ENCODE results near the gene NUDT12.

NUDT12 gene

GRCh38 chr5:103539376-103540330 is 22.9 kb downstream of the NUDT12 start:
- ATAC-seq: no peak

GRCh38 chr5:103532086-103532734 is 30.4 kb downstream of the NUDT12 start:
- no peak for ATAC-seq

DNA sequence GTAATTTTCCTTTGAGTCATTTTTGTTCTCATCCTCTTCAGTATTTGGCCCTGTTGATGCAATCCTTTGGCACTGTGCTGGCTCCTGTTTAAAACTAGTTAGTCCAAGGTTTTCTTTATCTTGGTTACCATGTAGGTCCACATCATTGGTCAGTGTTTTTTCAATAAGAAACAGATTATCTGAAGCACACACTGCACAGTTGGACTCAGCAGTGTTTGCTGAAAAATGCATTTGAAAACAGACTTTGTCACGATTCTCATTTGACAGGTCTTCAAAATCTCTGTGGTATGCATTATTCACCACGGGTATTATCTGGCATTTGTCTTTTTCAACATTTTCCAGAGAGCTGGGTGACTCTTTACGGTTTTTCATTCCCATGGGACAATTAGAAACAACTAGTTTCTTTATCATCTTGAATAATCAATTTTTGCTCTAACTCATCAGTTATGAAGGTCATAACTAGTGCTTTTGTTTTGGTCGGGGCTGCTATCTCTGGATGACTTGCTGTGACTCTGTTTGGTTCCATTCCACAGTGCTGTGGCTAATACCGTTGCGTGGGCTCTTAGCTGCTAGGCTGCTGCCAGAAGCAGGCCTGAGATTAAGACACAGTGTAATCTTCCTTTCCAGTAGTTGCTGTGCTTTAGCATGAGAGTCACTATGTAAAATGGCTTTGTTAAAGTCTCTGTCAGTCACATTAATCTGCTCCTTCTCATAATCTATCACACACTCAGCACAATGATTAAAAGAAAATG is 36.2 kb downstream of the NUDT12 start:
- no peak for ATAC-seq

DNA sequence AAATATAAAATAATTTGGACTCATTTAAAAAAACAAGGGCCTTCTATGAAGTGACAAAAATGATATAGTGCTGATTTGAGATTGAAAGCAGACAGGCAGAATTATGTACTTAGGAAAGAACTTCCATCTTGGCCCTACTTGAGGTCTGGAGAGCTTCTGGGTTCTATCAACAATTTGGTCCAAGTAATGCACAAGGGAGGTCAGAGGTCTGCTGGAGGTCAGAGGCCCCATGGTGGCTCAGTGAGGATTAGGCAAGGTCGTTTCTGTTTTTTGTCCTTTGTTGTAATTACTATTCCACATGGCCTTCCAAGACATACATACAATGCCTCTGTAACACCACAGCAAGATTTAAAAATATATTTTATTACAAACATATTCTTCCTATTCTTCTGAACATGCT is 37.2 kb downstream of the NUDT12 start:
- no peak for ATAC-seq

GRCh38 chr5:103523319-103523718 is 39.3 kb downstream of the NUDT12 start:
- ATAC-seq: no peak

DNA sequence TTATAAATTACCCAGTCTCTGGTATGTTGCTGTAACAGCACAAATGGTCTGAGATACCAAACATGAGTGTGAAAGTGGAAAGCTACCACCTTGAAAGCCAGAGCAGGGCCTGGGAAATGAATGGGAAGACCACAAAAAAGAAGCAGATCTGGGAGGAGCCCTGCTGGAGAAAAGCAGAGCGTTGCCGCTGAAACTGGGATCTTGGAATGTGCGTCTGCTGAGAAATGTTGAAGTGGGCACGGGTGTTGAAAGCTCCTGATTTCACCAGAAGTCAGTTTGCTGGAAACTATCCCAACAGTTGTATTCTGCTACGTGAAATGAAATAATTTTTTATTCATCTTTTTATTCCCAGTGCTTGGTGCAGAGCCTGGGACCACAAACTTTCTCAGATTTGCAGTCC is 40.0 kb downstream of the NUDT12 start:
- ATAC-seq: no peak

DNA sequence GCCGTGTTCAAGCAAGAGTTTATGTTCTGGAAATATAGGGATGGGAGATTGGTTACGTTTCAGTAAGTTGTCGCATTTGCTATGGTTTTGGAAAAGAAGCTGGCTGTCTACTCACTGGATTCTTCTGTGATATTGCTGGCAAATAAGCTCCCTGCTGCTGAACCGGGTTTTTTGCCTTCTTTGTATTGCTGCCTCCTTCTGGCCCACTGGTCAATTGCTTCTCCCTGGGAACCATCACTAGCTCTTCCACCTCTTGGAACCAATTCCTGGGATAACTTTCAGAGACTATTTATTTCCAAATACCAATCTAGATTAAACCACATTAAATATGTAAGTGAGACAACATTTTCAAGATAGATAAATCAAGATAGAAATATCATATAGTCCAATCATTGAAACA is 43.0 kb downstream of the NUDT12 start:
- ATAC-seq: no peak

- ATAC-seq: no peak
Measured at GRCh38 chr5:103514371-103514770, 48.2 kb downstream of the NUDT12 start.

DNA sequence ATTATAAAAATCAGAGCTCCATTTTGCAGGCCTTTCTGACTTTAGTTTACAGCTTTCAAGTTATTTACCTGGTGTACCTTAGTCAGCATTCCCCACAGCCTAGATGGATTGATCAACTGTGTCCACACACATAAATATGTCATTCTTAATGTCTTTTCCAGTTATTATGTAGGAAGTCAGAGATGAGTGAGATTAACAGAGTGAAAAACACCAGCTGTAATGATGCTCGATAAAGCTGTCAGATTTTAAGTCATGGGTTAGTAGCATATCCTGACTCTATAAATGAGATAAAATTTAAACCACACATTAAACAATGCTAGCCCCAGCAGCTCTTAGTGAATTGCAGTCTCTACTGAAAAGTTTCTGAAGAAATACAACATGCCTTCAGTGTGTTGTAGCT is 48.9 kb downstream of the NUDT12 start:
- ATAC-seq: no peak

GRCh38 chr5:103512500-103512899 is 50.1 kb downstream of the NUDT12 start:
- ATAC-seq: no peak

DNA sequence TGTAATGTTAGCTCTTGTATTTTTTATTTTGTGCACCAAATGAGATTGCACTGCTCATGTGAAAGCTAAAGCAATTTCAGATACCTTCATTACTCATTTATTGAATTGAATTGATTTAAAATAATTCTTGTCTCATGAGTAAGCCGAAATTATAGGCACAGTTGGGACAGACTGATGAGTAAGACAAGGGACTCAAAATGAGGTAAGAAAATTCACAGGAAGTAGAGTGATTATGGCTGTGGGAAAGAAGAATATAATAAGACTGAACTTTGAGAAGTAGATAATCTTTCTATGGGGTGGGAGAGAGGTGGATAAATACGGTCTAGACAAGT is 51.1 kb downstream of the NUDT12 start:
- no peak for ATAC-seq

DNA sequence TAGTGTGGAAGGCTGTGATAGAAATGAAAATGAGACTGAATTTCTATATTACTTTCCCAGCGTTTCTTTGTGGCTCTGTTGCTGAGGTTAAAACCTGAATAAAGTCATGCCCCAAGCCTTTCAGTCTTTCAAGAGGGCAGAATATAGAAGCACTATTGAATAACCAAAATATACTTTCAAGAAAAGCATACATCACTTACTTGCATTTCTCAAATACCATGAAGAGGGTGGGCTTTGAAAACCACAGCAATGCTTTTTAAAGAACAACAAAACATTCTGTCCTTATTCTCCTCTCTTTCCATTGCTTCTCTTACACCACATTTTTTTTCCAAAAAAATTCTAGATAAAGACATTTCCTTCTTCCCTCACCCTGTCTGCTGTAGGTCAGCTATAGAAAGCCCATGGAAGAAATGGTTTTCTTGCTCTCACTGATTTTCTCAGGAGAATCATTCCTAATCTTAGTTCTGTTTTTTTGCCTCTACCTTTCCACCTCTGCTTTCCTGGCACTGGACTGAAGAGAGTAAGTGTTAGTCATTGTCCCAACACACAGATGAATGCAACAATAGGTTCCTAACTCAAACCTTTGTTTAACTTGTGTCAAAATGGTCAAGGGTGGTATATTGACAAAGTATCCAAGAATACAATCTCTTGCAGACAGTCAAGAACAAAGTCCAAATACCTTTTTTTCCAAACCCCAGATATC is 51.6 kb downstream of the NUDT12 start:
- no peak for ATAC-seq

DNA sequence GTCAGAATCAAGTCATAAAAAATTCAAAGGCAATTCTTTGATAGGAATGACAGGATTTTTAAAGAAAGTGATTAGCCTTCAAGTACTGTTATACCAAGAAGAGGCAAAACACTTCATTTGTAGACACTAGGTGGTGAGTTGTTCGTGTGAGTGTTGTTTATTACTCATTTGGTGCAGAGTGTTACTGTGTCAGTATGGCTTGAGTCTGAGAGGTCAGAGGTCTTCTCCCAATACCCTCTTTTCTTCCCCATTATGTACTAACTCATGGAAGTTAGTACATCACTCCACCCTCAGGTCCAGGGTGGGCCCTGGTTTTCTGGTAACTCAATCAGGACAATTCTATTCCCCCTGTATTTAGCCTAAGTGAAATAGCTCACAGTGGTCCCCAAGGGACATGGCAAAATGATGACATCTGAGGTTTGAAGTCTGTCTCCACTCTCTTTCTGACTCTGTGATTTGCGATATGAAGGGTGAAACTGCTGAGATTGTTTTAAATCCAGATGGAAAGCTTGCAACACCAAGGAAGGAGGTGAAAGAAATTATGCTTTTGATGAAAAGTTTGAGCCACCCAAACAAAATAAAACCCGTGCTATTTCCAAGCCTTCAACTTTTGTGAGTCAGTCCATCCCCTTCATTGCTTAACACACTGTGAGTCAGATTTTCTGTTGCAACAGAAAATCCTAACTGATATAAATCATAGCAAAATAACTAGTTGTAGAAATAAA is 56.8 kb downstream of the NUDT12 start:
- ATAC-seq: no peak

- no peak for ATAC-seq
Measured at GRCh38 chr5:103503066-103503465, 59.5 kb downstream of the NUDT12 start.

GRCh38 chr5:103502662-103503061 is 59.9 kb downstream of the NUDT12 start:
- no peak for ATAC-seq

All from activated CD4-positive, CD25-positive, alpha-beta regulatory T cell treated with anti-CD3 and anti-CD28 coated beads, Interleukin-2, amount 50 U/mL, for 24 hours (primary cell).